Adrenal gland (tissue), 5 donors: ENCODE measurements around the gene TMEM259.

Source experiments
- POLR2A ChIP-seq, 2 donors: fragments of 450-650 bp; IDR thresholded peaks; one replicate each; pipeline ENCODE4 v1.6.1; 2017; ENCODE audit warnings: antibody characterized with exemption in 2 of 2, mild to moderate bottlenecking in 2 of 2, moderate library complexity in 1 of 2
- TF ChIP-seq, protein P1 (sequence below), 6 experiments: fragments of 450-650 bp in 4 of 6; fragments of 200-600 bp in 2 of 6; sonication (generic) in 1 of 6; IDR thresholded peaks; 1 replicate in 5 of 6; 2 replicates in 1 of 6; pipeline versions ENCODE4 v1.5.1 to v1.8.0; 2016 to 2021; ENCODE audit warnings: antibody characterized with exemption in 6 of 6, mild to moderate bottlenecking in 2 of 6, moderate library complexity in 1 of 6
- donor health status: DM: no; HTN: no; CAD: no.

DNA sequence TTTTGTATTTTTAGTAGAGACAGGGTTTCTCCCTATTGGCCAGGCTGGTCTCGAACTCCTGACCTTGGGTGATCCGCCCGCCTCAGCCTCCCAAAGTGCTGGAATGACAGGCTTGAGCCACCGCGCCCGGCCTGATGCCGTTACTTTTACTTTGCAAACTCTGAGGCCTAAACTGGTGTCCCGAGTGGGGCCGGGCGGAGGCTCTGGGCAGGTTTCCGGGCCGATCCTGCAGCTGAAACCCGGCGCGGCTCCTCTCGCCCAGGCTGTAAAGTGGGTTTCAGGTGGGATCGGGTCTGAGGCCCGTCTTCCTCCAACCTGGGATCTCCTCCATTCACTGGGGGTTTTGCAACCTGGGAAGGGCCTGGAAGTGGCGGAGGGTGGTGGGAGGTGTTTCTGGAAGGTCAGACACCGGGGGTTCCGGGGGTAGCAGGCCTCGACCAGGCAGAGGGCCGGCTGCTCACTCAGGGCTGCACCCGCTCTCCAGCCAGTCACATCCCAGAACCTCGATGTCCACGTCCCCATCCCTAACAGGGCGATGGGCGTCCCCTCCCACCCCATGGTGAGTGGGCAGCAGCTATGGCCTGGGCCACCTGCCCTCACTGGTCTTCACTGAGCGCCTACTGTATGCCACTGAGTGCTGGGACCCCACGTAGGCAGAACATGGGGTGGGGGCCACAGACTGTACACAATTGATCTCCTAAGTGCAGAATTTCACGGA, 58.1 kb downstream of the TMEM259 start:
- TF ChIP-seq, protein P1, sequence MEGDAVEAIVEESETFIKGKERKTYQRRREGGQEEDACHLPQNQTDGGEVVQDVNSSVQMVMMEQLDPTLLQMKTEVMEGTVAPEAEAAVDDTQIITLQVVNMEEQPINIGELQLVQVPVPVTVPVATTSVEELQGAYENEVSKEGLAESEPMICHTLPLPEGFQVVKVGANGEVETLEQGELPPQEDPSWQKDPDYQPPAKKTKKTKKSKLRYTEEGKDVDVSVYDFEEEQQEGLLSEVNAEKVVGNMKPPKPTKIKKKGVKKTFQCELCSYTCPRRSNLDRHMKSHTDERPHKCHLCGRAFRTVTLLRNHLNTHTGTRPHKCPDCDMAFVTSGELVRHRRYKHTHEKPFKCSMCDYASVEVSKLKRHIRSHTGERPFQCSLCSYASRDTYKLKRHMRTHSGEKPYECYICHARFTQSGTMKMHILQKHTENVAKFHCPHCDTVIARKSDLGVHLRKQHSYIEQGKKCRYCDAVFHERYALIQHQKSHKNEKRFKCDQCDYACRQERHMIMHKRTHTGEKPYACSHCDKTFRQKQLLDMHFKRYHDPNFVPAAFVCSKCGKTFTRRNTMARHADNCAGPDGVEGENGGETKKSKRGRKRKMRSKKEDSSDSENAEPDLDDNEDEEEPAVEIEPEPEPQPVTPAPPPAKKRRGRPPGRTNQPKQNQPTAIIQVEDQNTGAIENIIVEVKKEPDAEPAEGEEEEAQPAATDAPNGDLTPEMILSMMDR (IDR thresholded peaks at IDR 0.05): no peak
- TF ChIP-seq POLR2A (IDR thresholded peaks at IDR 0.05): no peak
